T-helper 1 cell treated with Interleukin-12 subunit alpha and Interleukin-12 subunit beta and Interleukin-4 antibody, amounts not matched to agents 30 μg/mL and 1 μg/mL, for 36 hours (primary cell): ENCODE data around the gene PIN1.

Source experiments
- H3K27ac Mint-ChIP-seq: one replicate; pipeline ENCODE4 v1.8.0; 2021; ENCODE audit warnings: mild to moderate bottlenecking, mixed read lengths
- H3K27me3 Mint-ChIP-seq: one replicate; pipeline ENCODE4 v1.8.0; 2021; ENCODE audit warnings: low read depth, mixed read lengths
- H3K36me3 Mint-ChIP-seq: one replicate; pipeline ENCODE4 v1.8.0; 2021; ENCODE audit warnings: low read depth, mixed read lengths
- H3K4me1 Mint-ChIP-seq: one replicate; pipeline ENCODE4 v1.8.0; 2021; ENCODE audit warnings: low read depth, mixed read lengths
- H3K4me3 Mint-ChIP-seq: one replicate; pipeline ENCODE4 v1.8.0; 2021; ENCODE audit warnings: mild to moderate bottlenecking, moderate library complexity, mixed read lengths
- H3K9me3 Mint-ChIP-seq: one replicate; pipeline ENCODE4 v1.8.0; 2021; ENCODE audit warnings: mixed read lengths

The PIN1 gene

GRCh38 chr19:9857920-9858746 lies 23.0 kb downstream of the PIN1 start:
- Mint-ChIP-seq H3K9me3 (no peaks in the 10 kb centered on the region), H3K4me1 (peaks cover 48% of the 10 kb centered on the region), H3K27ac (peak overlapping the region; percentile 97), H3K36me3 (peaks cover 18% of the 10 kb centered on the region), H3K4me3 (peak overlapping the region; percentile 93), H3K27me3 (no peaks in the 10 kb centered on the region)

GRCh38 chr19:9858766-9859165 lies 23.6 kb downstream of the PIN1 start:
- Mint-ChIP-seq H3K27me3 (no peaks in the 10 kb centered on the region), H3K36me3 (peaks cover 18% of the 10 kb centered on the region), H3K4me3 (peak overlapping the region; percentile 93), H3K4me1 (peaks cover 54% of the 10 kb centered on the region), H3K9me3 (no peaks in the 10 kb centered on the region), H3K27ac (peak overlapping the region; percentile 97)

GRCh38 chr19:9860407-9860806 lies 25.3 kb downstream of the PIN1 start:
- no peaks in the 10 kb centered on the region for H3K27me3 Mint-ChIP-seq
- H3K27ac Mint-ChIP-seq: no peak overlapping the region
- no peaks in the 10 kb centered on the region for H3K9me3 Mint-ChIP-seq
- H3K4me3 Mint-ChIP-seq: no peak overlapping the region
- H3K4me1 Mint-ChIP-seq: peaks cover 60% of the 10 kb centered on the region
- peaks cover 13% of the 10 kb centered on the region for H3K36me3 Mint-ChIP-seq

GRCh38 chr19:9861503-9861902 lies 26.4 kb downstream of the PIN1 start:
- Mint-ChIP-seq H3K9me3 (no peaks in the 10 kb centered on the region), H3K4me1 (peaks cover 67% of the 10 kb centered on the region), H3K36me3 (peaks cover 14% of the 10 kb centered on the region), H3K4me3 (no peak overlapping the region), H3K27ac (peak overlapping the region; percentile 76), H3K27me3 (no peaks in the 10 kb centered on the region)

GRCh38 chr19:9862938-9863337 lies 27.8 kb downstream of the PIN1 start:
- H3K4me1 Mint-ChIP-seq: peaks cover 63% of the 10 kb centered on the region
- no peaks in the 10 kb centered on the region for H3K9me3 Mint-ChIP-seq
- peak overlapping the region; percentile 93 for H3K4me3 Mint-ChIP-seq
- no peaks in the 10 kb centered on the region for H3K27me3 Mint-ChIP-seq
- peaks cover 6% of the 10 kb centered on the region for H3K36me3 Mint-ChIP-seq
- peak overlapping the region; percentile 97 for H3K27ac Mint-ChIP-seq

- Mint-ChIP-seq H3K27ac (peak overlapping the region; percentile 97), H3K36me3 (peaks cover 6% of the 10 kb centered on the region), H3K4me1 (peaks cover 55% of the 10 kb centered on the region), H3K27me3 (no peaks in the 10 kb centered on the region), H3K9me3 (no peaks in the 10 kb centered on the region), H3K4me3 (peak overlapping the region; percentile 93)
Measured at GRCh38 chr19:9863759-9864158, 28.6 kb downstream of the PIN1 start.

GRCh38 chr19:9865732-9866501 lies 30.8 kb downstream of the PIN1 start:
- H3K9me3 Mint-ChIP-seq: no peaks in the 10 kb centered on the region
- H3K4me3 Mint-ChIP-seq: peak overlapping the region; percentile 56
- H3K27me3 Mint-ChIP-seq: no peaks in the 10 kb centered on the region
- H3K4me1 Mint-ChIP-seq: peaks cover 46% of the 10 kb centered on the region
- H3K36me3 Mint-ChIP-seq: peaks cover 6% of the 10 kb centered on the region
- H3K27ac Mint-ChIP-seq: peak overlapping the region; percentile 73

GRCh38 chr19:9868983-9869617 lies 34.0 kb downstream of the PIN1 start:
- H3K36me3 Mint-ChIP-seq: peaks cover 4% of the 10 kb centered on the region
- H3K9me3 Mint-ChIP-seq: no peaks in the 10 kb centered on the region
- H3K27ac Mint-ChIP-seq: no peak overlapping the region
- no peak overlapping the region for H3K4me3 Mint-ChIP-seq
- no peaks in the 10 kb centered on the region for H3K27me3 Mint-ChIP-seq
- H3K4me1 Mint-ChIP-seq: peaks cover 21% of the 10 kb centered on the region

GRCh38 chr19:9871626-9872338 lies 36.7 kb downstream of the PIN1 start:
- no peak overlapping the region for H3K27ac Mint-ChIP-seq
- H3K27me3 Mint-ChIP-seq: no peaks in the 10 kb centered on the region
- no peak overlapping the region for H3K4me3 Mint-ChIP-seq

GRCh38 chr19:9872618-9873242 lies 37.6 kb downstream of the PIN1 start:
- Mint-ChIP-seq H3K9me3 (no peaks in the 10 kb centered on the region), H3K36me3 (no peaks in the 10 kb centered on the region), H3K27ac (no peak overlapping the region), H3K4me1 (no peaks in the 10 kb centered on the region), H3K4me3 (no peak overlapping the region), H3K27me3 (no peaks in the 10 kb centered on the region)

More at GRCh38 chr19:9871626-9872338, 36.7 kb downstream of the PIN1 start:
- Mint-ChIP-seq H3K4me1 (peaks cover 4% of the 10 kb centered on the region), H3K36me3 (no peaks in the 10 kb centered on the region), H3K9me3 (no peaks in the 10 kb centered on the region)

- H3K4me1 Mint-ChIP-seq: peaks cover 3% of the 10 kb centered on the region
Measured at GRCh38 chr19:9875031-9875627, 40.0 kb downstream of the PIN1 start.

GRCh38 chr19:9875796-9876195 lies 40.7 kb downstream of the PIN1 start:
- no peaks in the 10 kb centered on the region for H3K36me3 Mint-ChIP-seq
- H3K9me3 Mint-ChIP-seq: no peaks in the 10 kb centered on the region

More at GRCh38 chr19:9875031-9875627, 40.0 kb downstream of the PIN1 start:
- Mint-ChIP-seq H3K27ac (no peak overlapping the region), H3K9me3 (no peaks in the 10 kb centered on the region), H3K27me3 (no peaks in the 10 kb centered on the region), H3K36me3 (no peaks in the 10 kb centered on the region), H3K4me3 (no peak overlapping the region)

GRCh38 chr19:9877780-9878510 lies 42.8 kb downstream of the PIN1 start:
- H3K36me3 Mint-ChIP-seq: no peaks in the 10 kb centered on the region
- no peak overlapping the region for H3K27ac Mint-ChIP-seq

More at GRCh38 chr19:9875796-9876195, 40.7 kb downstream of the PIN1 start:
- no peak overlapping the region for H3K4me3 Mint-ChIP-seq
- no peak overlapping the region for H3K27ac Mint-ChIP-seq
- no peaks in the 10 kb centered on the region for H3K27me3 Mint-ChIP-seq
- peaks cover 3% of the 10 kb centered on the region for H3K4me1 Mint-ChIP-seq

More at GRCh38 chr19:9877780-9878510, 42.8 kb downstream of the PIN1 start:
- H3K4me3 Mint-ChIP-seq: no peak overlapping the region
- H3K4me1 Mint-ChIP-seq: peaks cover 3% of the 10 kb centered on the region
- H3K9me3 Mint-ChIP-seq: no peaks in the 10 kb centered on the region
- no peaks in the 10 kb centered on the region for H3K27me3 Mint-ChIP-seq
